HG03442 (cell line): ENCODE data around the gene NXPE2.

ENCODE experiments used
- ATAC-seq: cut with Tn5 transposase; IDR thresholded peaks from one replicate; pipeline ENCODE4 v1.9.1; 2021; ENCODE audit warnings: mild to moderate bottlenecking, moderate library complexity; ENCODE audit not compliant: unreplicated experiment

Gene NXPE2

GRCh38 chr11:114738954-114739353, 60.6 kb downstream of the NXPE2 start:
- ATAC-seq, result peak; percentile 41

GRCh38 chr11:114745150-114745671, 66.9 kb downstream of the NXPE2 start:
- ATAC-seq, result no peak

GRCh38 chr11:114746013-114746412, 67.7 kb downstream of the NXPE2 start:
- no peak for ATAC-seq
